K562 (cell line): ENCODE results near the gene RUVBL2. TPM values are rescaled to one million over a fixed set of nuclear protein-coding genes. Genes with fewer than 3 reads are reported as not detected.

ENCODE experiments used
- CHD1 ChIP-seq: fragments of 200-600 bp; sonication (generic); IDR thresholded peaks from one replicate; pipeline ENCODE4 v1.6.1; 2012; ENCODE audit warnings: mild to moderate bottlenecking, moderate library complexity, low read length, inconsistent platforms
- ERF ChIP-seq: fragments of 450-650 bp; formaldehyde crosslinking; IDR thresholded peaks from 2 replicates; pipeline ENCODE4 v1.4.0; 2020; ENCODE audit warnings: mild to moderate bottlenecking, mixed read lengths
- FOXP1 ChIP-seq: sonication (generic); formaldehyde crosslinking; IDR thresholded peaks from 2 replicates; pipeline ENCODE4 v1.8.0; 2022; ENCODE audit warnings: mild to moderate bottlenecking, missing genetic modification reagents
- HDAC2 ChIP-seq: fragments of 450-650 bp; IDR thresholded peaks from 2 replicates; pipeline ENCODE4 v1.6.1; 2016; ENCODE audit warnings: mild to moderate bottlenecking
- MED1 ChIP-seq: sonication (generic); formaldehyde crosslinking; IDR thresholded peaks from 2 replicates; pipeline ENCODE4 v1.8.1; 2023; ENCODE audit warnings: missing genetic modification reagents, borderline replicate concordance
- MGA ChIP-seq: fragments of 450-650 bp; IDR thresholded peaks from 2 replicates; pipeline ENCODE4 v1.6.1; 2016; ENCODE audit warnings: mild to moderate bottlenecking, moderate library complexity
- POLR2G ChIP-seq: fragments of 200-400 bp; formaldehyde crosslinking; IDR thresholded peaks from 2 replicates; pipeline ENCODE4 v1.6.1; 2017; ENCODE audit warnings: low read depth, mild to moderate bottlenecking, antibody characterized with exemption, low read length, moderate library complexity
- TEAD1 ChIP-seq, 2 experiments: fragments of 450-650 bp in 1 of 2; sonication (generic) in 1 of 2; formaldehyde crosslinking; IDR thresholded peaks; 2 replicates each; pipeline versions ENCODE4 v1.4.0 to v1.8.0; 2020 to 2022; ENCODE audit warnings: mild to moderate bottlenecking in 2 of 2, missing genetic modification reagents in 1 of 2
- TFAP4 ChIP-seq: sonication (generic); formaldehyde crosslinking; IDR thresholded peaks from 2 replicates; pipeline ENCODE4 v1.8.0; 2022; ENCODE audit warnings: missing genetic modification reagents, mild to moderate bottlenecking, moderate library complexity, borderline replicate concordance
- ZNF282 ChIP-seq: sonication (generic); formaldehyde crosslinking; IDR thresholded peaks from 2 replicates; pipeline ENCODE4 v1.8.1; 2023; ENCODE audit warnings: missing genetic modification reagents
- ZNF584 ChIP-seq: fragments of 200-800 bp; sonication (Bioruptor generic); IDR thresholded peaks from 2 replicates; pipeline ENCODE4 v1.6.1; 2016; ENCODE audit warnings: low read depth, mild to moderate bottlenecking, missing genetic modification characterization, missing compliant biosample characterization
- polyA plus RNA-seq, 8 experiments: library from polyadenylated mRNA; depleted of rRNA in 4 of 8; stranded (reverse) in 5 of 8; unstranded in 3 of 8; fragments of >200 nt; fragmentation: Nextera tagmentation in 2 of 8; fragmentation: Illumina TruSeq in 1 of 8; extraction: Ambion mirVana in 2 of 8; extraction: Trizol in 1 of 8; gene quantifications; 2 replicates each; pipeline versions ENCODE4 v1.2.1 to v1.2.3, GENCODE V29; 2011 to 2014; ENCODE audit warnings: inconsistent platforms in 1 of 8, missing spikeins in 1 of 8
- total RNA-seq, 7 experiments: library from RNA; depleted of rRNA in 6 of 7; stranded (reverse); fragments of >200 nt in 6 of 7; fragmentation: Illumina TruSeq in 2 of 7; extraction: Trizol in 2 of 7; gene quantifications; 2 replicates each; pipeline versions ENCODE4 v1.2.1 to v1.2.3, GENCODE V29; 2011 to 2021; ENCODE audit warnings: low replicate concordance in 1 of 7
- TF ChIP-seq, protein P1 (sequence below), 2 experiments: fragments of 450-650 bp; conservative IDR thresholded peaks; 2 replicates each; pipeline ENCODE4 v1.6.1; 2017; ENCODE audit warnings: mild to moderate bottlenecking in 2 of 2, moderate library complexity in 2 of 2

Gene RUVBL2
- total and polyA plus RNA-seq, 9 of the 15 experiments (the other 6 are each of a cell fraction or from before 2014, with no cell fraction given), result 71.4 to 453 (median 237) TPM

- TF ChIP-seq MGA (peak; percentile 47; the same call in 1 of the 2 replicates), TEAD1 (CRISPR knock-in tag; IDR thresholded peaks at IDR 0.05) (peak in 1 of 2 experiments; percentile 73; a peak in 1 of 4 replicates), HDAC2 (no peak), ZNF282 (no peak), MED1 (CRISPR knock-in tag) (0 out of 2 replicates have a peak, but pooled peaks have one; percentile 25), ERF (CRISPR knock-in tag) (peak; percentile 73; the same call in 1 of the 2 replicates), ZNF584 (no peak), CHD1 (no peak), POLR2G (peak; percentile 84), TFAP4 (CRISPR knock-in tag) (peak; percentile 54), FOXP1 (0 out of 2 replicates have a peak, but pooled peaks have one; percentile 39)
- TF ChIP-seq, protein P1, sequence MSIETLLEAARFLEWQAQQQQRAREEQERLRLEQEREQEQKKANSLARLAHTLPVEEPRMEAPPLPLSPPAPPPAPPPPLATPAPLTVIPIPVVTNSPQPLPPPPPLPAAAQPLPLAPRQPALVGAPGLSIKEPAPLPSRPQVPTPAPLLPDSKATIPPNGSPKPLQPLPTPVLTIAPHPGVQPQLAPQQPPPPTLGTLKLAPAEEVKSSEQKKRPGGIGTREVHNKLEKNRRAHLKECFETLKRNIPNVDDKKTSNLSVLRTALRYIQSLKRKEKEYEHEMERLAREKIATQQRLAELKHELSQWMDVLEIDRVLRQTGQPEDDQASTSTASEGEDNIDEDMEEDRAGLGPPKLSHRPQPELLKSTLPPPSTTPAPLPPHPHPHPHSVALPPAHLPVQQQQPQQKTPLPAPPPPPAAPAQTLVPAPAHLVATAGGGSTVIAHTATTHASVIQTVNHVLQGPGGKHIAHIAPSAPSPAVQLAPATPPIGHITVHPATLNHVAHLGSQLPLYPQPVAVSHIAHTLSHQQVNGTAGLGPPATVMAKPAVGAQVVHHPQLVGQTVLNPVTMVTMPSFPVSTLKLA (conservative IDR thresholded peaks at IDR 0.05), result peak; percentile 20 to 40; a peak in 1 of 4 replicates
Observed at GRCh38 chr19:49017666-49018351, 24.1 kb downstream of the RUVBL2 start (continued).
